HepG2 (cell line): ENCODE results near the gene ZFAND2B. TPM values are rescaled to one million over a fixed set of nuclear protein-coding genes. Genes with fewer than 3 reads are reported as not detected.

ENCODE experiments used
- ARNT ChIP-seq: fragments of 450-650 bp; IDR thresholded peaks from 2 replicates; pipeline ENCODE4 v1.6.1; 2017
- ASH2L ChIP-seq: fragments of 300-600, 200-600 bp; sonication (generic); IDR thresholded peaks from 2 replicates; pipeline ENCODE4 v1.7.0; 2017; ENCODE audit warnings: low read depth, mild to moderate bottlenecking, moderate library complexity, mixed read lengths, low read length; ENCODE audit not compliant: insufficient read length
- GABPB1 ChIP-seq: IDR thresholded peaks from 2 replicates; pipeline ENCODE4 v1.6.1; 2016; ENCODE audit warnings: mild to moderate bottlenecking, missing genetic modification reagents, moderate library complexity, missing compliant biosample characterization
- HIVEP1 ChIP-seq: sonication (generic); formaldehyde crosslinking; IDR thresholded peaks from 2 replicates; pipeline ENCODE4 v1.4.0; 2020; ENCODE audit warnings: mild to moderate bottlenecking, missing genetic modification reagents
- HMGXB4 ChIP-seq, 2 experiments: sonication (generic) in 1 of 2; formaldehyde crosslinking in 1 of 2; IDR thresholded peaks; 2 replicates each; pipeline versions ENCODE4 v1.4.0 to v1.6.1; 2018 to 2020; ENCODE audit warnings: missing genetic modification reagents in 2 of 2, borderline replicate concordance in 1 of 2, low read depth in 1 of 2, mild to moderate bottlenecking in 1 of 2, missing biosample characterization in 1 of 2
- JUN ChIP-seq: sonication (generic); formaldehyde crosslinking; IDR thresholded peaks from 2 replicates; pipeline ENCODE4 v1.4.0; 2020; ENCODE audit warnings: mild to moderate bottlenecking, missing genetic modification reagents
- MLLT10 ChIP-seq: sonication (generic); formaldehyde crosslinking; IDR thresholded peaks from 2 replicates; pipeline ENCODE4 v1.4.0; 2020; ENCODE audit warnings: missing genetic modification reagents
- NCOA5 ChIP-seq: sonication (generic); formaldehyde crosslinking; IDR thresholded peaks from 2 replicates; pipeline ENCODE4 v1.4.0; 2020; ENCODE audit warnings: missing genetic modification reagents
- PRMT3 ChIP-seq: sonication (generic); formaldehyde crosslinking; IDR thresholded peaks from 2 replicates; pipeline ENCODE4 v1.8.1; 2022; ENCODE audit warnings: low read depth, mild to moderate bottlenecking, moderate library complexity, missing genetic modification reagents, borderline replicate concordance
- REPIN1 ChIP-seq: sonication (generic); formaldehyde crosslinking; IDR thresholded peaks from 2 replicates; pipeline ENCODE4 v1.8.0; 2022; ENCODE audit warnings: missing genetic modification reagents, low read depth, mild to moderate bottlenecking, borderline replicate concordance
- SNRNP70 ChIP-seq: fragments of 200-400 bp; formaldehyde crosslinking; IDR thresholded peaks from 2 replicates; pipeline ENCODE4 v1.6.1; 2017; ENCODE audit warnings: mild to moderate bottlenecking, low read depth, low read length, moderate library complexity
- SP2 ChIP-seq: sonication (generic); formaldehyde crosslinking; IDR thresholded peaks from 2 replicates; pipeline ENCODE4 v1.5.1; 2020; ENCODE audit warnings: mild to moderate bottlenecking, missing genetic modification reagents
- TCF7L2 ChIP-seq: IDR thresholded peaks from 2 replicates; pipeline ENCODE4 v1.6.1; 2011; ENCODE audit warnings: mild to moderate bottlenecking, low read depth, low read length, moderate library complexity
- U2AF1 ChIP-seq: fragments of 200-400 bp; formaldehyde crosslinking; optimal IDR thresholded peaks from 2 replicates; pipeline ENCODE3; 2017; ENCODE audit warnings: mild to moderate bottlenecking, low read depth, low read length
- ZBTB2 ChIP-seq: sonication (generic); formaldehyde crosslinking; IDR thresholded peaks from 2 replicates; pipeline ENCODE4 v1.8.0; 2022; ENCODE audit warnings: low read depth, missing genetic modification reagents
- ZBTB7B ChIP-seq: sonication (generic); formaldehyde crosslinking; IDR thresholded peaks from 2 replicates; pipeline ENCODE4 v1.4.0; 2020; ENCODE audit warnings: missing genetic modification reagents
- ZNF121 ChIP-seq: sonication (generic); formaldehyde crosslinking; IDR thresholded peaks from 2 replicates; pipeline ENCODE4 v1.5.0; 2020; ENCODE audit warnings: mild to moderate bottlenecking, missing genetic modification reagents
- ZNF337 ChIP-seq: sonication (generic); formaldehyde crosslinking; IDR thresholded peaks from 2 replicates; pipeline ENCODE4 v1.5.1; 2020; ENCODE audit warnings: missing genetic modification reagents, low read depth, mild to moderate bottlenecking, borderline replicate concordance
- ZNF530 ChIP-seq: sonication (generic); formaldehyde crosslinking; IDR thresholded peaks from 2 replicates; pipeline ENCODE4 v1.5.0; 2020; ENCODE audit warnings: low read depth, mild to moderate bottlenecking, missing genetic modification reagents
- ZNF549 ChIP-seq: sonication (generic); formaldehyde crosslinking; IDR thresholded peaks from 2 replicates; pipeline ENCODE4 v1.5.0; 2020; ENCODE audit warnings: missing genetic modification reagents
- ZNF609 ChIP-seq: sonication (generic); formaldehyde crosslinking; IDR thresholded peaks from 2 replicates; pipeline ENCODE4 v1.4.0; 2020; ENCODE audit warnings: mild to moderate bottlenecking, missing genetic modification reagents, borderline replicate concordance
- ZSCAN25 ChIP-seq: sonication (generic); formaldehyde crosslinking; IDR thresholded peaks from 2 replicates; pipeline ENCODE4 v1.8.0; 2022; ENCODE audit warnings: mild to moderate bottlenecking, missing genetic modification reagents
- polyA plus RNA-seq, 8 experiments: library from polyadenylated mRNA; depleted of rRNA in 3 of 8; stranded (reverse) in 7 of 8; unstranded in 1 of 8; fragments of >200 nt; fragmentation: Illumina TruSeq in 4 of 8; extraction: Trizol in 4 of 8; gene quantifications; 2 replicates each; pipeline versions ENCODE4 v1.2.1 to v1.2.3, GENCODE V29; 2011 to 2016; ENCODE audit warnings: low read depth in 4 of 8, missing spikeins in 1 of 8, mixed read lengths in 1 of 8; ENCODE audit not compliant: insufficient read depth in 1 of 8
- total RNA-seq, 5 experiments: library from RNA; depleted of rRNA; stranded (reverse); fragments of >200 nt; fragmentation: Illumina TruSeq; extraction: Trizol; gene quantifications; 2 replicates each; pipeline ENCODE4 v1.2.3, GENCODE V29; 2016; ENCODE audit warnings: low read depth in 1 of 5

ZFAND2B gene
- total and polyA plus RNA-seq, 2 of the 13 experiments (the other 11 are each of a cell fraction or from before 2014, with no cell fraction given) = 53.3 to 115 TPM

- TF ChIP-seq NCOA5 (CRISPR knock-in tag) (no peak), ASH2L (peak; percentile 94), ZNF337 (CRISPR knock-in tag) (0 out of 2 replicates have a peak, but pooled peaks have one; percentile 76), ZNF530 (CRISPR knock-in tag) (no peak), ZSCAN25 (CRISPR knock-in tag) (peak; percentile 53; the same call in 1 of the 2 replicates), HIVEP1 (no peak), HMGXB4 (CRISPR knock-in tag; IDR thresholded peaks at IDR 0.05; ENCODE audit: borderline replicate concordance in 1 of 2, low read depth in 1 of 2) (peak in 1 of 2 experiments; percentile 70; a peak in 3 of 4 replicates), MLLT10 (CRISPR knock-in tag) (no peak), ZNF121 (CRISPR knock-in tag) (no peak), ZNF609 (CRISPR knock-in tag) (peak; percentile 75), PRMT3 (CRISPR knock-in tag) (peak; percentile 45; the same call in 1 of the 2 replicates), SP2 (CRISPR knock-in tag) (no peak), GABPB1 (CRISPR knock-in tag) (peak; percentile 70), ZBTB7B (CRISPR knock-in tag) (no peak), ZNF549 (CRISPR knock-in tag) (no peak), REPIN1 (CRISPR knock-in tag) (peak; percentile 89), TCF7L2 (no peak), U2AF1 (no peak), ARNT (no peak), JUN (CRISPR knock-in tag) (peak; percentile 86), SNRNP70 (no peak), ZBTB2 (CRISPR knock-in tag) (no peak)
Measured at GRCh38 chr2:219249203-219249980, 42.8 kb downstream of the ZFAND2B start (continued).
